Stomach smooth muscle (tissue), 2 donors: Measurements from ENCODE around the gene CLDN11.

ENCODE experiments used
- H3K27ac ChIP-seq: one replicate; pipeline ENCODE4 v1.7.0; 2013; ENCODE audit warnings: mild to moderate bottlenecking, low read length, inconsistent platforms
- H3K27me3 ChIP-seq, 2 donors: one replicate each; pipeline ENCODE4 v1.7.0; 2013; ENCODE audit warnings: low read length in 2 of 2; ENCODE audit not compliant: insufficient read depth in 2 of 2, control insufficient read depth in 1 of 2
- H3K36me3 ChIP-seq, 2 donors: one replicate each; pipeline ENCODE4 v1.7.0; 2013; ENCODE audit warnings: low read length in 2 of 2; ENCODE audit not compliant: control insufficient read depth in 2 of 2, insufficient read depth in 2 of 2
- H3K4me1 ChIP-seq: one replicate; pipeline ENCODE4 v1.7.0; 2013; ENCODE audit warnings: low read length; ENCODE audit not compliant: control insufficient read depth, insufficient read depth
- H3K4me3 ChIP-seq, 2 donors: one replicate each; pipeline ENCODE4 v1.7.0; 2013; ENCODE audit warnings: low read length in 2 of 2
- H3K9ac ChIP-seq, 2 donors: one replicate each; pipeline ENCODE4 v1.7.0; 2013; ENCODE audit warnings: low read length in 2 of 2, mild to moderate bottlenecking in 1 of 2
- H3K9me3 ChIP-seq, 2 donors: one replicate each; pipeline ENCODE4 v1.7.0; 2013; ENCODE audit warnings: low read length in 2 of 2; ENCODE audit not compliant: control insufficient read depth in 2 of 2
- donor health status: healthy.
- donor health status: Pancreatic carcinoma.

CLDN11 gene

GRCh38 chr3:170426240-170426797 is 7.7 kb downstream of the CLDN11 start:
- Histone ChIP-seq H3K27me3 (no peaks in the 10 kb centered on the region), H3K27ac (no peak overlapping the region), H3K9ac (no peak overlapping the region), H3K4me1 (peaks cover 3% of the 10 kb centered on the region), H3K36me3 (no peaks in the 10 kb centered on the region), H3K9me3 (no peaks in the 10 kb centered on the region), H3K4me3 (no peak overlapping the region)

DNA sequence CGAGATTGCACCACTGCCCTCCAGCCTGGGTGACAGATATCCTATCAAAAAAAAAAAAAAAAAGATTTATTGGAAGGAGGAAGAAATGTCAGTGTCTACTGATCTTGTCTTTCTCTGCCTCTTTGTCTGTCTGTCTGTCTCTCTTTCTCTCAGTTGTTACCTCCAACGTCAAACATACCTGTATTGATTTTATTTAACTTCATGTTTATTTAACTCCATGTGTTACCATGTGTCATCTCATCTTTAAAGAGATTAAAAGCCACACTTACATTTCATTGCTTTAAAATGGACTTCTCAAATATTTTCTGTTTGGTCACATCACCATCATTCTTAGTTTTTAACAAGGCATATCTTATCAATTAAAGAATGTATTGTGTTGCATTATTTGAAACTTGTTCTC is 9.4 kb downstream of the CLDN11 start:
- H3K27me3 ChIP-seq: no peaks in the 10 kb centered on the region
- H3K4me3 ChIP-seq: no peak overlapping the region
- H3K36me3 ChIP-seq: no peaks in the 10 kb centered on the region
- no peak overlapping the region for H3K9ac ChIP-seq
- no peaks in the 10 kb centered on the region for H3K9me3 ChIP-seq
- H3K27ac ChIP-seq: no peak overlapping the region
- no peaks in the 10 kb centered on the region for H3K4me1 ChIP-seq

DNA sequence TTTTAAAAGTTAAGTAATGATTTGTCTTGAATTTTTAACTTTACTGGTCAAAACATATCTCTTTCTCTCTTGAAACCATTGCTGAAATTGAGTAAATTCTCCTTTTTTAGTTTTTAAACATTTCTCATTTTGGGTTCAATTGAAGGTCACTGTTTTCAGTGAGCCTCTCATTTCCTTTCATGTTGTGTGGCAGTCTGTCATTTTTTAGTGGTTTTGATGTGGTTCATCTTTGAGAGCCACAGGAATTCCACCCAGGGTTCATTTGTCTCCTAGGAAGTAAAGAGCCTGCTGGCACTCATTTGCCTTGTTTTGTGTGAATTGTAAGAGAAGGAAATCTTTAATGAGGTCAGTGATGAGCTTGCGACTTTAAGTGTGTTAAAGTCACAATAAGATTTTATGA is 10.4 kb downstream of the CLDN11 start:
- Histone ChIP-seq H3K36me3 (no peaks in the 10 kb centered on the region), H3K27ac (no peak overlapping the region), H3K27me3 (no peaks in the 10 kb centered on the region), H3K4me1 (no peaks in the 10 kb centered on the region), H3K4me3 (no peak overlapping the region), H3K9ac (no peak overlapping the region), H3K9me3 (no peaks in the 10 kb centered on the region)

DNA sequence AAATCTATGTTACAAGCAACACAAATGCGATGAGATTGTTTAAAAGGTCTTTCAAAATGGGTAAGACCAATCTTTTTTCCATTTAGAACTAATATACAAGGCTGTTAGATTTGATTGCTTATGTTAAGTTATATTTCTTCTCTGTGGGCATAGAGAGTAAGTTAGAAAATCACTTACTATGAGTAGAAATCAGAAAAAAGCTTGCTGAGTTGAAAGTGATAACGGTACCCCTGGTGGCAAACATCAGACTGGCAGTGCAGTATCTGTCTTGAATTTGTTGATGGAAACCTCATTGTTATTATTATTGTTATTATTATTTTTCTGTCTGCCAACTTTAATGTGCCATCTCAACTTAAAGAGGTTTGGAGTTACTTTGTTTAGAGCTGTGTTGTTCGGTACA is 12.4 kb downstream of the CLDN11 start:
- H3K4me1 ChIP-seq: no peaks in the 10 kb centered on the region
- no peak overlapping the region for H3K9ac ChIP-seq
- H3K9me3 ChIP-seq: no peaks in the 10 kb centered on the region
- H3K36me3 ChIP-seq: no peaks in the 10 kb centered on the region
- H3K27me3 ChIP-seq: no peaks in the 10 kb centered on the region
- H3K27ac ChIP-seq: no peak overlapping the region
- no peak overlapping the region for H3K4me3 ChIP-seq

DNA sequence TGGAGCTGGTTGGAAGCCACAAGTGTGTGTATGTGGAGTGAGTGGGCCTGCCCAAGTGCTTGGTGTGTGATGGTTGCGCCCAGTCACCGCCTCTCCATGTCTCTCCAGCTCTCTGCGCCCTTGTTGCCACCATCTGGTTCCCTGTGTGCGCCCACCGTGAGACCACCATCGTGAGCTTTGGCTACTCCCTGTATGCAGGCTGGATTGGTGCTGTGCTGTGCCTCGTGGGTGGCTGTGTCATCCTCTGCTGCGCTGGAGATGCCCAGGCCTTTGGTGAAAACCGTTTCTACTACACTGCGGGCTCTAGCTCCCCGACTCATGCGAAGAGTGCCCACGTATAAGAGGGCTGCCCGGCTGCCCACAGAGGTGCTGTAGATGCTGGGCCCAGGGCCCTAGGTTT is 13.7 kb downstream of the CLDN11 start:
- Histone ChIP-seq H3K4me3 (no peak overlapping the region), H3K27ac (no peak overlapping the region), H3K9ac (no peak overlapping the region), H3K36me3 (no peaks in the 10 kb centered on the region), H3K4me1 (no peaks in the 10 kb centered on the region), H3K27me3 (no peaks in the 10 kb centered on the region), H3K9me3 (no peaks in the 10 kb centered on the region)

DNA sequence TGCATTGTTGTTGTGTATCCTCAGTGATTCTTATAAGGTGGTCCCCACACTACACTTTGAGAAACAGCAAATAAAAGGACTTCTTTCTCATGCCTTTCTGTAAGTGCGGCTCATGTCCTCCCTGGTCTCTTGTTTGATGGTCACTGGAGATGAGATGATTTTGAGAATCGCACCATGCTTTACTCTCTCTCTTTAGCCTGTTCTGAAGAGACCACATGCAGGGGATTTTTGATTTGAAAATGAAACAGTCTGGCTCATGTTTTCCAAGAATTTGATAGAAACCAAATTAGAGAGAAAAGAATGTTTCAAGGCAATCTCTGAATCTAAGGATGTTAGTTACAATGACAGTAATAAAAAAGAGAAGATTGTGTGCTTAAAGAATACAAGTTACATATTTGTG is 18.0 kb downstream of the CLDN11 start:
- no peaks in the 10 kb centered on the region for H3K9me3 ChIP-seq
- no peaks in the 10 kb centered on the region for H3K4me1 ChIP-seq
- H3K27me3 ChIP-seq: no peaks in the 10 kb centered on the region
- H3K36me3 ChIP-seq: no peaks in the 10 kb centered on the region
- no peak overlapping the region for H3K9ac ChIP-seq
- no peak overlapping the region for H3K4me3 ChIP-seq
- H3K27ac ChIP-seq: no peak overlapping the region

DNA sequence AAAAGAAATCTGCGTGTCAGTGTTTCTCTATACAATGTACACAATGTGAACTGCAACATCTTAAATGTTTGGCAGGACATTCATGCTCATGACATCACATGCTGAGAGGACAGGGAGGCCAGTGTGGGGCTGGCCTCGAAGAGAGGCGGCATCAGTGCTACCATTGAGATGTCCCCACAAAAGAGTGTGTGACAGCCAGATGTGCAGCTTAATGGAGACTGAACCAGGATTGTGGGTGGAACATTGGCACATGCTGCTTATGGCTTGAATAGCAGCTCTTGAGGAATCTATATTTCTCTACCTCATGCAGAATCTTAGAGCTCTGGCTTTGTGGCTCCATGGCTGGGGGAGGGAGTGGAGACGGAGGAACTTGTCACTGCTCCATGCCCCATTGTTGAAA is 18.5 kb downstream of the CLDN11 start:
- H3K9ac ChIP-seq: no peak overlapping the region
- no peaks in the 10 kb centered on the region for H3K36me3 ChIP-seq
- no peaks in the 10 kb centered on the region for H3K9me3 ChIP-seq
- H3K27me3 ChIP-seq: no peaks in the 10 kb centered on the region
- H3K4me3 ChIP-seq: no peak overlapping the region
- no peak overlapping the region for H3K27ac ChIP-seq
- H3K4me1 ChIP-seq: no peaks in the 10 kb centered on the region

- Histone ChIP-seq H3K9me3 (peaks cover 0 to 3% of the 10 kb centered on the region in 2 donors), H3K9ac (no peak overlapping the region), H3K4me3 (no peak overlapping the region), H3K4me1 (no peaks in the 10 kb centered on the region), H3K36me3 (no peaks in the 10 kb centered on the region), H3K27me3 (no peaks in the 10 kb centered on the region), H3K27ac (no peak overlapping the region)
Measured at GRCh38 chr3:170437696-170438407, 19.2 kb downstream of the CLDN11 start.

DNA sequence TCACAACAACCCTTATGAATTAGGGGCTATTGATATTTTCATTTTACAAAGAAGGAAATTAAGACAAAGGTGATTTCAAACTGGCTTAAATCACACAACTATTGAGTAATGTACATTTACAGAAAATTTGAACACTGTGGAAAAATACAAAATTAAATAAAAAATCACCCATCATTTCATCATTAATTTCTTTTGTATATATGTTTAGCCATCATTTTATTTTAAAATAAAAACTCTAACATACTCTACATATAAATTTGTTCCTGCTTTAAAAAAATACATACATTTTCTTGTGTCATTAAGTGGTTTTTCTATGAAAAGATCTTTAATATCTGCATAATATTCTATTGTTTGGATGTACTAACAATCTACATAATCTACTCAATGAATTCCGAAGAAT is 20.2 kb downstream of the CLDN11 start:
- no peaks in the 10 kb centered on the region for H3K36me3 ChIP-seq
- no peak overlapping the region for H3K4me3 ChIP-seq
- H3K9ac ChIP-seq: no peak overlapping the region
- H3K9me3 ChIP-seq: peaks cover 0 to 3% of the 10 kb centered on the region in 2 donors
- H3K27me3 ChIP-seq: no peaks in the 10 kb centered on the region
- H3K27ac ChIP-seq: no peak overlapping the region
- no peaks in the 10 kb centered on the region for H3K4me1 ChIP-seq

- Histone ChIP-seq H3K4me3 (no peak overlapping the region), H3K36me3 (no peaks in the 10 kb centered on the region), H3K27ac (no peak overlapping the region), H3K27me3 (no peaks in the 10 kb centered on the region), H3K9me3 (peaks cover 0 to 3% of the 10 kb centered on the region in 2 donors), H3K9ac (no peak overlapping the region), H3K4me1 (no peaks in the 10 kb centered on the region)
Measured at GRCh38 chr3:170440344-170440743, 21.7 kb downstream of the CLDN11 start.

- Histone ChIP-seq H3K27ac (no peak overlapping the region), H3K4me3 (no peak overlapping the region), H3K27me3 (no peaks in the 10 kb centered on the region), H3K4me1 (no peaks in the 10 kb centered on the region), H3K36me3 (no peaks in the 10 kb centered on the region), H3K9ac (no peak overlapping the region), H3K9me3 (peaks cover 0 to 3% of the 10 kb centered on the region in 2 donors)
Measured at GRCh38 chr3:170441412-170441811, 22.7 kb downstream of the CLDN11 start.
